Measurements from ENCODE around the gene DAD1. TPM values are rescaled to one million over a fixed set of nuclear protein-coding genes. Genes with fewer than 3 reads are reported as not detected.
"Not testable (repeated sequence)": the region's sequence is repeated elsewhere in the genome, so short reads cannot be mapped to it uniquely, and the experiment has no call there.

Gene DAD1
- total RNA-seq, 3 donors from 2014 or later = 192 to 238 (median 202) TPM

GRCh38 chr14:22547313-22547947 lies 41.6 kb downstream of the DAD1 start:
- Histone ChIP-seq H3K27me3 (no peaks in the 10 kb centered on the region), H3K36me3 (no peaks in the 10 kb centered on the region), H3K27ac (peak overlapping the region; percentile 33 to 79), H3K9me3 (no peaks in the 10 kb centered on the region), H3K4me3 (no peak overlapping the region), H3K4me1 (no peaks in the 10 kb centered on the region)
- TF ChIP-seq CTCF (IDR thresholded peaks at IDR 0.05) (no peak), POLR2A (IDR thresholded peaks at IDR 0.05) (no peak), POLR2AphosphoS5 (IDR thresholded peaks at IDR 0.05) (no peak)
- DNase-seq (ENCODE audit: low spot score in 2 of 2) = no peak
- intact Hi-C loops (cut with DNase I; ENCODE audit: low total_unique reads) = no loop called here

- TF ChIP-seq POLR2A (IDR thresholded peaks at IDR 0.05) = no peak
- no peak for TF ChIP-seq CTCF (IDR thresholded peaks at IDR 0.05)
- no peak for TF ChIP-seq POLR2AphosphoS5 (IDR thresholded peaks at IDR 0.05)
- no peaks in the 10 kb centered on the region for H3K4me1 ChIP-seq
- intact Hi-C loops (cut with DNase I; ENCODE audit: low total_unique reads) = no loop called here
Measured at GRCh38 chr14:22546722-22547071, 42.3 kb downstream of the DAD1 start.

GRCh38 chr14:22545842-22546721 lies 42.9 kb downstream of the DAD1 start:
- Histone ChIP-seq H3K4me3 (no peak overlapping the region), H3K4me1 (no peaks in the 10 kb centered on the region), H3K36me3 (no peaks in the 10 kb centered on the region), H3K27ac (peak overlapping the region; percentile 20 to 79), H3K27me3 (no peaks in the 10 kb centered on the region), H3K9me3 (no peaks in the 10 kb centered on the region)
- no peak for DNase-seq (ENCODE audit: low spot score in 2 of 2)
- TF ChIP-seq CTCF (IDR thresholded peaks at IDR 0.05) (no peak), POLR2AphosphoS5 (IDR thresholded peaks at IDR 0.05) (no peak), POLR2A (IDR thresholded peaks at IDR 0.05) (no peak)
- intact Hi-C loops (cut with DNase I; ENCODE audit: low total_unique reads) = no loop called here

More at GRCh38 chr14:22546722-22547071, 42.3 kb downstream of the DAD1 start:
- H3K36me3 ChIP-seq = no peaks in the 10 kb centered on the region
- H3K9me3 ChIP-seq = no peaks in the 10 kb centered on the region
- DNase-seq (ENCODE audit: low spot score in 2 of 2) = no peak
- peak overlapping the region; percentile 33 to 79 for H3K27ac ChIP-seq
- no peak overlapping the region for H3K4me3 ChIP-seq
- no peaks in the 10 kb centered on the region for H3K27me3 ChIP-seq

- no peak for TF ChIP-seq POLR2A (IDR thresholded peaks at IDR 0.05)
- TF ChIP-seq POLR2AphosphoS5 (IDR thresholded peaks at IDR 0.05) = no peak
- no peak for TF ChIP-seq CTCF (IDR thresholded peaks at IDR 0.05)
- no peaks in the 10 kb centered on the region for H3K27me3 ChIP-seq
- H3K4me3 ChIP-seq = no peak overlapping the region
- H3K27ac ChIP-seq = no peak overlapping the region
- DNase-seq (ENCODE audit: low spot score in 2 of 2) = no peak
- H3K9me3 ChIP-seq = no peaks in the 10 kb centered on the region
- H3K4me1 ChIP-seq = no peaks in the 10 kb centered on the region
- no peaks in the 10 kb centered on the region for H3K36me3 ChIP-seq
- intact Hi-C loops (cut with DNase I; ENCODE audit: low total_unique reads) = no loop called here
Measured at GRCh38 chr14:22544881-22545420, 44.1 kb downstream of the DAD1 start.

GRCh38 chr14:22544406-22544805 lies 44.6 kb downstream of the DAD1 start:
- Histone ChIP-seq H3K27ac (no peak overlapping the region), H3K27me3 (no peaks in the 10 kb centered on the region), H3K4me1 (no peaks in the 10 kb centered on the region), H3K4me3 (no peak overlapping the region), H3K36me3 (no peaks in the 10 kb centered on the region), H3K9me3 (no peaks in the 10 kb centered on the region)
- no peak for DNase-seq (ENCODE audit: low spot score in 2 of 2)
- intact Hi-C loops (cut with DNase I; ENCODE audit: low total_unique reads) = no loop called here
- TF ChIP-seq CTCF (IDR thresholded peaks at IDR 0.05) (no peak), POLR2A (IDR thresholded peaks at IDR 0.05) (no peak), POLR2AphosphoS5 (IDR thresholded peaks at IDR 0.05) (no peak)

- H3K27ac ChIP-seq; H3K4me1 ChIP-seq; DNase-seq (ENCODE audit: low spot score in 2 of 2); intact Hi-C loops (cut with DNase I; ENCODE audit: low total_unique reads); H3K4me3 ChIP-seq; H3K9me3 ChIP-seq; H3K36me3 ChIP-seq; H3K27me3 ChIP-seq: not testable (repeated sequence)
Measured at GRCh38 chr14:22543570-22544357, 45.3 kb downstream of the DAD1 start.
